GM19395 (cell line): ENCODE data around the gene OR4K1.
"Not testable (repeated sequence)": the region's sequence is repeated elsewhere in the genome, so short reads cannot be mapped to it uniquely, and the experiment has no call there.

Experiments used
- ATAC-seq: cut with Tn5 transposase; IDR thresholded peaks from one replicate; pipeline ENCODE4 v1.9.1; 2021; ENCODE audit warnings: mild to moderate bottlenecking, moderate library complexity; ENCODE audit not compliant: unreplicated experiment

OR4K1 gene

GRCh38 chr14:19930617-19931016 lies at the start of gene OR4K1:
OR4K1 (plus strand) TSS chr14:19930917; CDS start chr14:19935667, 4,750 bp downstream.
- no peak for ATAC-seq

GRCh38 chr14:19895282-19895681 lies 35.4 kb upstream of the OR4K1 start:
- ATAC-seq: no peak

- ATAC-seq: no peak
Measured at GRCh38 chr14:19900999-19901398, 29.7 kb upstream of the OR4K1 start.

- no peak for ATAC-seq
Measured at GRCh38 chr14:19902409-19902808, 28.3 kb upstream of the OR4K1 start.

GRCh38 chr14:19906665-19907064 lies 24.1 kb upstream of the OR4K1 start:
- ATAC-seq: no peak

GRCh38 chr14:19911114-19911513 lies 19.6 kb upstream of the OR4K1 start:
- ATAC-seq: no peak

- ATAC-seq: no peak
Measured at GRCh38 chr14:19917243-19917642, 13.5 kb upstream of the OR4K1 start.

- ATAC-seq: no peak
Measured at GRCh38 chr14:19917955-19918518, 12.7 kb upstream of the OR4K1 start.

GRCh38 chr14:19918553-19919264 lies 12.0 kb upstream of the OR4K1 start:
- ATAC-seq: no peak

GRCh38 chr14:19920021-19920657 lies 10.6 kb upstream of the OR4K1 start, which contains the start of gene OR4K5:
OR4K5 (plus strand) TSS chr14:19920607; CDS start chr14:19920607, 0 bp downstream.
- ATAC-seq: no peak

- ATAC-seq: no peak
Measured at GRCh38 chr14:19941668-19942067, 11.0 kb downstream of the OR4K1 start.

- no peak for ATAC-seq
Measured at GRCh38 chr14:19947413-19948090, 16.8 kb downstream of the OR4K1 start.

- ATAC-seq: no peak
Measured at GRCh38 chr14:19949218-19949617, 18.5 kb downstream of the OR4K1 start.

- ATAC-seq: not testable (repeated sequence)
Measured at GRCh38 chr14:19969735-19970134, 39.0 kb downstream of the OR4K1 start.

- ATAC-seq: no peak
Measured at GRCh38 chr14:19974844-19975243, 44.1 kb downstream of the OR4K1 start.

- no peak for ATAC-seq
Measured at GRCh38 chr14:19975291-19975690, 44.6 kb downstream of the OR4K1 start, which contains the start of gene OR4K15. OR4K15 (plus strand) TSS chr14:19975591; CDS start chr14:19975591, 0 bp downstream.
